Activated T-cell treated with anti-CD3 and anti-CD28 coated beads for 1 hour (primary cell): ENCODE data around the gene SLCO2A1.

Source experiments
- DNase-seq: peaks from one replicate; pipeline ENCODE4 v3.0.0-alpha.2; 2020; ENCODE audit warnings: low read depth

Gene SLCO2A1

DNA sequence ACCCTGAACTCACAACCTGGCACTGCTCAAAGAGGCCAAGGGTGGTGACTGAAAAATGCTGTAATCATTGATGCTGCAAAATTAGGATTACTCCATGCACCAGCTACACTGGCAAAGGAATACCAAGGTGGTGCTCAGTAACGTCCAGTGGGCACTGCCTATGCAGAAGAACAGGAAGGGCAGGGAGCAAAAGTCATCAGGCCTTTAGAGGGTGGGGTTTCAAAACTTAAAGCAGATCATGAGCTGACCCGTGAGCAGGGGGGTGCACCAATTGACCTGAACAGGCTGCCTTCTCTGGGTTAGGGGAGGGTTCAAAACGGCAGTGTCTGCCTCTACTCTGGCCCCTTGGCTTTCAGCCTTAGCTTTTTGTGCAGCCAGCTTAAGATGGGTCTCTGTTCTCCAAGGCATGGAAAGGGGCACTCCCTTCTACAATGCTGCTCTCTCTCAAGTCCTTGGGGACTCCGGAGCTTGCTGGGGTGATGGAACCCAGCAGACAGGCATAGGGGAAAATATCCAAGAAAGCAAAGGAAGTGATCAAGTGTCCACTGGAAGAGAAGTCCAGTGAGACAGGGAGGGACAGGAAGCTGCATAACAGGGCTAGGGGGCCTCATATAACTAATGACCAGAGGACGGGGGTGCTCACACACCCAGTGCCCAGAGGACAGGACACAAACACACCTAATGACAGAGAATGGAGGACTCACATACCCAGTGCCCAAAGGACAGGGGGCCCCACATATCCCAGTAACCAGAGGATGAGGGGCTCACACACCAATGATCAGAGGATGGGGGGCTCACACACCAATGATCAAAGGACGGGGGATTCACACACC is 145.5 kb downstream of the SLCO2A1 start:
- DNase-seq, result no peak

DNA sequence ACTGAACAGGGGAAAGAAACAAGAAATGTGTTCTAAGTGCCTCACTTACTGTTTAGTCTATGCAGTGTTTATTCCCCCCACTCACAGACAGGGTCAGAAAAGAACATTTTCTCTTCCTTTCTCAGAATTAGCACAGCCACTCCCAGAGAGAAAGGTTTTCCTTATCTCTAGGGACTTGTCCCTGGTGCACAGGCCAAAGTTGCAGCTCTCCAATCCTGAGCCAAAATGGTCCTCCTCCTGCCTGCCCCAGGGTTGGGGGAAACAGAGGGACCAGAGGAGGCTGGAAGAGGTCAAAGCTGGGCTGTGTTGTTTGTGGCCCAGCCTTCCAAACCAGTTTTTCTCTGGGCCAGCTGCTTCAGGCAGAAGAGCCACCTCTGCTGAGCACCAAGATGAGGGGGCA is 146.1 kb downstream of the SLCO2A1 start:
- no peak for DNase-seq

DNA sequence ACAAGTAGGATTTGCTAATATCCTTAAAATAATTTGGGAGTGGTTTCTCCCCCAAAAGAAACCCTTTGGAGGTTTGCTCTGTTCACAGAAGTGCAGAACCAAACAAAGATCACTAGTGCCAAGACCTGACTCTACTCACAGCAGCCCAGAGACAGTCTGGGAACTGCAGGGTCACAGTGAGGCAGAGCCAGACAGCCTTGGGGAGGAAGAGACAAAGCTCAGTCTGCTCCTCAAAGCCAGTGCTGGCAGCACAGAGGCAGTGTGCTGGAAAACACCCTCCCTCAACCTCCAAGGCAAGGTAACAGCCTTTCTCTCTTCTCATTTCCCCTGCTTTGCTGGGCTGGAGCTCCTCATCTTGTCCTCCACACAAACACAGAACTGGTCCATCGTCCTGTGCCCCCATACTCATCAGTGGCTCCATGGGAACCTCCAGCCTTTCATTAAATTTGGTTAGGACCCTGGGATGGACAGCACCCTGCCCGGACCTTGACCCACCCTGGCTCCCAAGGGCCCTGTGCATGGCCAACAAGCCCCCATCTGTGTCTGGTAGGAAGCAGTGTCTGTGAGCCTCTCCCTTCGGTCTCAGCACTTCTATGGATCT is 146.6 kb downstream of the SLCO2A1 start:
- no peak for DNase-seq

DNA sequence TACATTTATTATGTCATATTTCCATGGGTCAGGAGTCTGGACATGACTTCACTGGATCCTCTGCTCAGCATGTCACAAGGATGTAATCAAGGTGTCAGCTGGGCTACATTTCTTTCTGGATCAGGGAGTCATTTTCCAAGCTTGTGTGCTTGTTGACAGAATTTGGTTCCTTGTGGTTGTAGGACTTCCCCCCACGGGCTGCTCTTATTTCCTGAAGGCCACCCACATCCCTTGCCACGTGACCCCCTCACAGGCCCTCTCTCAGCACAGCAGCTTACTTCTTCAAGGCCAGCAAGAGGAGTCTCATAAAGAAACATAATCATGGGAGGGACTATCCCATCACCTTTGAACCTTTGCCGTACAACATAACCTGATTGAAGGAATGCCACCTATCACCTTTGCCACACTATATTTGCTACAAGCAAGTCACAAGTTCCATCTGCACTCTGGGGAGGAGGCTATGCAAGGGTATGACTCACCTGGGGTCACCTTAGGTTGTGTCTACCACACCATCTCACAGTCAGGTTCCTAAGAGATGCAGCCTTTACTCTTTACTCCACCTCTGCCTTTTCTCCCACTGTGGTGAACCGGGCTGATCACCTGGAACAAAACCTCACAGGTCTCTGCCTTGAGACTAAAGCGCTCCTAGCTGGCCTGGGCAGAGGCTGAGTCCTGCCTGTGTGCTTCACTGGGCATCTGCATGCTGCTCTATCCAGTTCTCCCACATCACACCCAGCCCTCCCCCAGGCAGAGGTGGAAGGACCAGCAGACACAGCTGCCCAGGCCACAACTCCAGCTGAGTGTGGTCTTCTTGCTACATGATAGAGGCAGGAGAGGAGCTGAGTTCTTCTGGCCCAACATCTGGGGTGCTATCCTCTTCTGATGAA is 147.5 kb downstream of the SLCO2A1 start:
- DNase-seq, result no peak

GRCh38 chr3:133881492-133881891 is 148.2 kb downstream of the SLCO2A1 start:
- no peak for DNase-seq

DNA sequence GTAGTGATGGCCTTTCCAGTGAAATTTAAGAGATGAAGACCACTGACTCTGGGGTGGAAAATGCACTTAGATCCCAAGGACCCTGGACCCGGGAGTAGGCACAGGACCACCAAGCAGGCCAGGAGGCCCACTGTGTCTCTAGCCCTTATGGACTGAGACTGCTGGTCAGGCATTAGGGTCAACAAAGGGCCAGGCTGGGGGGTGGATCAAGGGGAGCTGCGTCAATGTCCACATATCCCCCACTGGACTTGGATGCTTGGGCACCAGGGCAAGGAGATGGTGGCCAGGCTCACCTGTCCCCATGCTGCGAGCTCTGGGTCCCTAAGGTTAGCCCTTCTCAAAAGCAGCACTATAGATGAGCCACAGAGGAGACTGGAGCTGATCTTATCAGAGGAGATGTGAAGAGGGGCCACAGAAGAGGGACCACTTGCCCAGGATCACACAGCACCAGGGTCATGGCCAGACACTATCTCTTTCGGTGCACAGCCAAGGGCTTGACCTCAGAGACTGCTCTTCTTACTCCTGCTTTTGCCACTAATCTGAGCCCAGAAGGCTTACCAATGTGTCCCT is 148.8 kb downstream of the SLCO2A1 start:
- DNase-seq, result no peak

DNA sequence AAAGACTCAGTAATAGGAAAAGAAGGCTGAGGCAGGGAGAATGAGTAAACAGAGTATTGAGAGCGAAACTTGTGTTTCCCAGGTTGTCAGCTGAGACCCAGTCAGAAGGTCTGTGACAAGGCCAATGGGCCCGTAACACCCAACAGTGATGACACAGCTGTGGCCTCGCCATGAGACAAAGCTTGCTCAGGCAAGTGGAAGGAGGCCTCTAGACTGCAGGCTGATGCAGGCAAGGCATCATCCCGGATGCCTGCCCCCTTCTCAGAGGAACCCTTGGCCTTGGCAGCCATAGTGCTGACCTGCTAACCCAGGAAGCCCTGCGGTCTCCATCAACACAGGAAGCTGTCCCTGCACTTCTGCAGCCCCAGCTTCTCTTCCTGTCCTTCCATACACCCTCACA is 149.4 kb downstream of the SLCO2A1 start:
- no peak for DNase-seq

- DNase-seq, result no peak
Observed at GRCh38 chr3:133878518-133878917, 151.2 kb downstream of the SLCO2A1 start.
